Lower leg skin (tissue), 3 donors: ENCODE measurements around the gene SLC41A2.

Experiments used
- POLR2A ChIP-seq, 2 donors: fragments of 450-650 bp; IDR thresholded peaks; one replicate each; pipeline ENCODE4 v1.6.1; 2016 to 2017; ENCODE audit warnings: antibody characterized with exemption in 2 of 2, mild to moderate bottlenecking in 1 of 2, moderate library complexity in 1 of 2
- TF ChIP-seq, protein P1 (sequence below), 3 donors: fragments of 450-650 bp; IDR thresholded peaks; one replicate each; pipeline ENCODE4 v1.5.1; 2016; ENCODE audit warnings: antibody characterized with exemption in 3 of 3, mild to moderate bottlenecking in 3 of 3, moderate library complexity in 2 of 3

DNA sequence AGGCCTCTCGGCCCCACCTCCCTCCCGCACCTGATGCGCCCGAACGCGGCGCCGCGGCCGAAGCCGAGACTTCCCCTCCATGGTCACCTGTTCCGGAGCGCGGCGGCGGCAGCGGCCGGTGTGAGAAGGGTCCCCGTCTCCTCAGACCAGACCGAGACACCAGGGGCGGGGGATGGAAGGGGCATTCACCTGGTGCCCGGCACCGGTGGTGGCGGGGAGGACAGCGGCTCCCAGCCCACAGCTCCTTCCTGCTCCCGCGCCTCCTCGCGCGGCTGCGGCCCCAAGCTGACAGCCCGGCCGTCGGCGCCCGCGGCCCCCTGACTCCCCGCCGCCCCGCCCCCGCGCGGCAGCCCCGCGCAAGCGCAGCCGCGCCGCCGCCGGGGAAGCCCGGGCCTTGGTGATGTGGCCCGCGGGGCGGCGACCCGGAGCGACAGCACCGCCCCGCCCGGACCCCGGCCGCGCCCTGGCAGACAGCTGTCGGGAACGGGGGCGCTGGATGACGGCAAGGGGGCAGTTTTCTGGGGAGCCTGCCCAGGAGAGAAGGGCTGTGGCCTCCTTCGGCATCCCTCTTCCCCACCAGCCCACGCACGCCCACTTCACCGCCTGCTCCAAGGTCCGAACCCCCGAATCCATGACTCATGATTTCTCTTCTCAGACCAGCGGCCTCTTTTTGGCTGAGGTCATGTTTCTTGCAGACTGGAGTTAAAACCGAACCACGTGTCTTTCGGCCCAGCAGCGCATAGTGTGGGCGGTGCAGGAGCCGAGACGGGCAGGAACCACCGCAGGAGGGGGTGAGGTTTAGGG is at the start of gene SLC41A2:
- TF ChIP-seq, protein P1, sequence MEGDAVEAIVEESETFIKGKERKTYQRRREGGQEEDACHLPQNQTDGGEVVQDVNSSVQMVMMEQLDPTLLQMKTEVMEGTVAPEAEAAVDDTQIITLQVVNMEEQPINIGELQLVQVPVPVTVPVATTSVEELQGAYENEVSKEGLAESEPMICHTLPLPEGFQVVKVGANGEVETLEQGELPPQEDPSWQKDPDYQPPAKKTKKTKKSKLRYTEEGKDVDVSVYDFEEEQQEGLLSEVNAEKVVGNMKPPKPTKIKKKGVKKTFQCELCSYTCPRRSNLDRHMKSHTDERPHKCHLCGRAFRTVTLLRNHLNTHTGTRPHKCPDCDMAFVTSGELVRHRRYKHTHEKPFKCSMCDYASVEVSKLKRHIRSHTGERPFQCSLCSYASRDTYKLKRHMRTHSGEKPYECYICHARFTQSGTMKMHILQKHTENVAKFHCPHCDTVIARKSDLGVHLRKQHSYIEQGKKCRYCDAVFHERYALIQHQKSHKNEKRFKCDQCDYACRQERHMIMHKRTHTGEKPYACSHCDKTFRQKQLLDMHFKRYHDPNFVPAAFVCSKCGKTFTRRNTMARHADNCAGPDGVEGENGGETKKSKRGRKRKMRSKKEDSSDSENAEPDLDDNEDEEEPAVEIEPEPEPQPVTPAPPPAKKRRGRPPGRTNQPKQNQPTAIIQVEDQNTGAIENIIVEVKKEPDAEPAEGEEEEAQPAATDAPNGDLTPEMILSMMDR (IDR thresholded peaks at IDR 0.05) = no peak
- no peak for TF ChIP-seq POLR2A (IDR thresholded peaks at IDR 0.05)
